ENCODE measurements around the gene MRPL33.

MRPL33 gene

GRCh38 chr2:27776696-27777095 is 5.2 kb downstream of the MRPL33 start:
- DNase-seq (ENCODE audit: low read depth), result no peak

- no peak for DNase-seq (ENCODE audit: low read depth)
These were observed 8.0 kb downstream of the MRPL33 start for GRCh38 chr2:27779417-27780055.

- DNase-seq (ENCODE audit: low read depth), result no peak
These were observed 10.0 kb downstream of the MRPL33 start for GRCh38 chr2:27781496-27781895.

- no peak for DNase-seq (ENCODE audit: low read depth)
These were observed 11.2 kb downstream of the MRPL33 start for GRCh38 chr2:27782701-27783100.

- DNase-seq (ENCODE audit: low read depth), result no peak
These were observed 19.3 kb downstream of the MRPL33 start for GRCh38 chr2:27790796-27791195.

- DNase-seq (ENCODE audit: low read depth), result no peak
These were observed 21.2 kb downstream of the MRPL33 start for GRCh38 chr2:27792759-27793158.

GRCh38 chr2:27795093-27795834 is 23.7 kb downstream of the MRPL33 start:
- DNase-seq (ENCODE audit: low read depth), result no peak

- no peak for DNase-seq (ENCODE audit: low read depth)
These were observed 24.4 kb downstream of the MRPL33 start for GRCh38 chr2:27795868-27796277.

- DNase-seq (ENCODE audit: low read depth), result no peak
These were observed 25.6 kb downstream of the MRPL33 start for GRCh38 chr2:27796791-27797765.

- DNase-seq (ENCODE audit: low read depth), result no peak
These were observed 26.3 kb downstream of the MRPL33 start for GRCh38 chr2:27797841-27798240.

- DNase-seq (ENCODE audit: low read depth), result no peak
These were observed 27.0 kb downstream of the MRPL33 start for GRCh38 chr2:27798486-27798885.

GRCh38 chr2:27798948-27799645 is 27.6 kb downstream of the MRPL33 start:
- no peak for DNase-seq (ENCODE audit: low read depth)

GRCh38 chr2:27799646-27800010 is 28.1 kb downstream of the MRPL33 start:
- no peak for DNase-seq (ENCODE audit: low read depth)

- no peak for DNase-seq (ENCODE audit: low read depth)
These were observed 29.3 kb downstream of the MRPL33 start for GRCh38 chr2:27800856-27801255.

GRCh38 chr2:27802547-27802946 is 31.0 kb downstream of the MRPL33 start:
- no peak for DNase-seq (ENCODE audit: low read depth)

- DNase-seq (ENCODE audit: low read depth), result no peak
These were observed 31.5 kb downstream of the MRPL33 start for GRCh38 chr2:27803046-27803445.

- no peak for DNase-seq (ENCODE audit: low read depth)
These were observed 32.6 kb downstream of the MRPL33 start for GRCh38 chr2:27804146-27804545.

- no peak for DNase-seq (ENCODE audit: low read depth)
These were observed 33.7 kb downstream of the MRPL33 start for GRCh38 chr2:27805180-27805579.

- DNase-seq (ENCODE audit: low read depth), result no peak
These were observed 35.0 kb downstream of the MRPL33 start for GRCh38 chr2:27806311-27807059.

GRCh38 chr2:27807476-27807875 is 36.0 kb downstream of the MRPL33 start:
- no peak for DNase-seq (ENCODE audit: low read depth)

GRCh38 chr2:27808418-27808817 is 36.9 kb downstream of the MRPL33 start:
- DNase-seq (ENCODE audit: low read depth), result no peak

Measured in T-helper 22 cell (primary cell).